Smooth muscle cell (in vitro differentiated cells): ENCODE data around the gene CCRL2. TPM values are rescaled to one million over a fixed set of nuclear protein-coding genes. Genes with fewer than 3 reads are reported as not detected.
A peak's percentile ranks its signal among the peaks of the same experiment; 100 is the strongest.

ENCODE experiments used
- DNase-seq: peaks from one replicate; lab custom pipeline; 2025; ENCODE audit not compliant: unreplicated experiment; lab: John Stamatoyannopoulos, UW
- H2AFZ ChIP-seq: fragments of 200-600 bp; sonication (generic); 2 replicates; pipeline ENCODE4 v1.6.0; 2016; ENCODE audit warnings: antibody characterized with exemption, low read depth, mild to moderate bottlenecking
- H3F3A ChIP-seq: fragments of 200-600 bp; sonication (generic); 2 replicates; pipeline ENCODE4 v1.6.0; 2017; ENCODE audit warnings: antibody characterized with exemption, low read depth
- H3K27ac ChIP-seq: fragments of 200-600 bp; sonication (generic); 2 replicates; pipeline ENCODE4 v1.5.1; 2016; ENCODE audit warnings: low read depth, mild to moderate bottlenecking
- H3K27me3 ChIP-seq: fragments of 200-600 bp; sonication (generic); 2 replicates; pipeline ENCODE4 v1.6.1; 2016; ENCODE audit warnings: low read depth, mild to moderate bottlenecking
- H3K36me3 ChIP-seq: fragments of 200-600 bp; sonication (generic); 2 replicates; pipeline ENCODE4 v1.5.1; 2016; ENCODE audit warnings: low read depth
- H3K4me1 ChIP-seq: fragments of 200-600 bp; sonication (generic); 2 replicates; pipeline ENCODE4 v1.5.1; 2016; ENCODE audit warnings: low read depth
- H3K4me2 ChIP-seq: fragments of 200-600 bp; sonication (generic); 2 replicates; pipeline ENCODE4 v1.6.0; 2016; ENCODE audit warnings: mild to moderate bottlenecking
- H3K4me3 ChIP-seq: fragments of 200-600 bp; sonication (generic); 2 replicates; pipeline ENCODE4 v1.5.1; 2016; ENCODE audit warnings: mild to moderate bottlenecking
- H3K79me2 ChIP-seq: fragments of 200-600 bp; sonication (generic); 2 replicates; pipeline ENCODE4 v1.6.0; 2016; ENCODE audit warnings: low read depth, mild to moderate bottlenecking
- H3K9ac ChIP-seq: fragments of 200-600 bp; sonication (generic); 2 replicates; pipeline ENCODE4 v1.6.0; 2016; ENCODE audit warnings: low read depth
- H3K9me3 ChIP-seq: fragments of 200-600 bp; sonication (generic); replicated peaks from 2 replicates; pipeline ENCODE4 v1.5.1; 2016; ENCODE audit warnings: low read depth
- H4K20me1 ChIP-seq: fragments of 200-600 bp; sonication (generic); 2 replicates; pipeline ENCODE4 v1.6.0; 2016; ENCODE audit warnings: low read depth
- WGBS: methylation state at CpG from one replicate; pipeline ENCODE4 v1.1.7; 2016; ENCODE audit warnings: low lambda C conversion rate; 5-methylcytosine and 5-hydroxymethylcytosine counted together
- polyA plus RNA-seq: library from polyadenylated mRNA; unstranded; fragments of >200 nt; fragmentation: Nextera tagmentation; extraction: Ambion mirVana; gene quantifications from 2 replicates; pipeline ENCODE4 v1.2.1, GENCODE V29; 2016
- total RNA-seq: library from RNA; depleted of rRNA; stranded (reverse); fragments of >200 nt; gene quantifications from 2 replicates; pipeline ENCODE4 v1.2.3, GENCODE V29; 2014
- TF ChIP-seq, protein P1 (sequence below): fragments of 200-600 bp; sonication (generic); IDR thresholded peaks from 2 replicates; pipeline ENCODE4 v1.5.1; 2017; ENCODE audit warnings: borderline replicate concordance, mild to moderate bottlenecking, antibody characterized with exemption; ENCODE audit not compliant: insufficient read depth, poor library complexity, severe bottlenecking

The CCRL2 gene
- total and polyA plus RNA-seq, 2 experiments from 2014 or later: not detected

DNA sequence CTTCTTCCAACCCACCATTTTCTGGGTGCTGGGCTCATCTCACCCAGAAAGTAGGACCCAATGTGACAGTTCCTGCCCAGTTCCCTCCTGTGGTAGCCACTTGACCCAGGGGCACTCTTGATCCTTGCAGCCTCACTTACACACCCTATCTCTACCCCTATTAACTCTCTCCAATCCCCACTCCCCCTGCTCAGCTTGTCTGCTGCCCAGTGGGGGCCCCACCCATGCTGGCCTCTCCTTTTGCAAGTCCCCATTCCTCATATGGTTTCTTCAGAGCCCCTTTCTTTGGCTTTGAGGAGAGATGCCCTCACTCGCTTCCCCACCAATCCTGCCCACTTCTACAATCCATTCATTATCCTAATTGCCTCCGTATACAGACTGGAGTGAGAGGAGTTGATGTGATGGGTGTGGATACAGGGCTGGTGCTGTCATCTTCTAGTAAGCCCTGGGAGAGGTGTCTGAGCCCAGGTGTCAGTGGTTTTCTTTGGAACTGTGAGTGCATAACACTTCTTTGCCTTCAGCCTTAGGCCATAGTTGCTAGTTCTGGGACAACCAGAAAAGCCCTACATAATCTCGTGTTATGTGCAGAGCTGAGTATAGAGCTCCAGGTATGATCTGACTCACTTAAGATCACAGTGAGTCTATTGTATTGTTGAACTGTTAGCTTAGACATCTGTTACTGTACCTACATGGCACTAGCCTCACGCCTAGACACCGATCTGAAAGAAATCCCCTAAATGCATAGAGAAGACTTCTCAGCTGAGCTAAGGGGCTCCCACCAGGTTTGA lies 41.1 kb upstream of the CCRL2 start:
- Histone ChIP-seq H4K20me1 (no peaks in the 10 kb centered on the region), H3K27me3 (peaks cover 4% of the 10 kb centered on the region), H3K36me3 (no peaks in the 10 kb centered on the region), H3K4me2 (no peak overlapping the region), H3K9me3 (no peaks in the 10 kb centered on the region), H3K79me2 (no peaks in the 10 kb centered on the region), H3F3A (peaks cover 3% of the 10 kb centered on the region), H3K9ac (no peak overlapping the region), H2AFZ (no peak overlapping the region), H3K4me3 (no peak overlapping the region), H3K4me1 (no peaks in the 10 kb centered on the region), H3K27ac (no peak overlapping the region)
- WGBS: 83% methylated on average over 5 of the region's 5 CpGs
- TF ChIP-seq, protein P1, sequence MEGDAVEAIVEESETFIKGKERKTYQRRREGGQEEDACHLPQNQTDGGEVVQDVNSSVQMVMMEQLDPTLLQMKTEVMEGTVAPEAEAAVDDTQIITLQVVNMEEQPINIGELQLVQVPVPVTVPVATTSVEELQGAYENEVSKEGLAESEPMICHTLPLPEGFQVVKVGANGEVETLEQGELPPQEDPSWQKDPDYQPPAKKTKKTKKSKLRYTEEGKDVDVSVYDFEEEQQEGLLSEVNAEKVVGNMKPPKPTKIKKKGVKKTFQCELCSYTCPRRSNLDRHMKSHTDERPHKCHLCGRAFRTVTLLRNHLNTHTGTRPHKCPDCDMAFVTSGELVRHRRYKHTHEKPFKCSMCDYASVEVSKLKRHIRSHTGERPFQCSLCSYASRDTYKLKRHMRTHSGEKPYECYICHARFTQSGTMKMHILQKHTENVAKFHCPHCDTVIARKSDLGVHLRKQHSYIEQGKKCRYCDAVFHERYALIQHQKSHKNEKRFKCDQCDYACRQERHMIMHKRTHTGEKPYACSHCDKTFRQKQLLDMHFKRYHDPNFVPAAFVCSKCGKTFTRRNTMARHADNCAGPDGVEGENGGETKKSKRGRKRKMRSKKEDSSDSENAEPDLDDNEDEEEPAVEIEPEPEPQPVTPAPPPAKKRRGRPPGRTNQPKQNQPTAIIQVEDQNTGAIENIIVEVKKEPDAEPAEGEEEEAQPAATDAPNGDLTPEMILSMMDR: no peak
- no peak for DNase-seq

DNA sequence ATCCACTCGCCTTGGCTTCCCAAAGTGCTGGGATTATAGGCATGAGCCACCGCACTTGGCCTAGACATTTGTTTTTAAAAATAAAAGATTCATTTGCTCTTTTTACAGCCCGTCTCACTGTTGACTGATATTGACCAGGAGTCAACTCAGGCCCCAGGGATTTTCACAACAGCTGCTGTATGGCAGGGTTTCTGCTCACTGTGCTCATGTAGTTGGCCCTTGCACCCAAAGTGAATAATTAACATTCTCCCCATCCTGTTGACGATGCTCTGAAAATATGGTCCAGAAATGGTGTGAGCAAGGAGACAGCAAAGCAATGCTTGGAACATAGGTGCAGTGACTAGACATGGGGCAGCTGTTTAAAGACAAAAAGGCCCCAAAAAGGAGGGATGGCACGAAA lies 39.2 kb upstream of the CCRL2 start:
- Histone ChIP-seq H3K9ac (no peak overlapping the region), H3K4me3 (no peak overlapping the region), H4K20me1 (no peaks in the 10 kb centered on the region), H3F3A (peaks cover 4% of the 10 kb centered on the region), H3K9me3 (no peaks in the 10 kb centered on the region), H3K79me2 (no peaks in the 10 kb centered on the region), H2AFZ (no peak overlapping the region), H3K4me1 (no peaks in the 10 kb centered on the region), H3K27ac (no peak overlapping the region), H3K36me3 (no peaks in the 10 kb centered on the region), H3K27me3 (peaks cover 4% of the 10 kb centered on the region), H3K4me2 (no peak overlapping the region)
- TF ChIP-seq, protein P1: no peak
- no peak for DNase-seq
- WGBS: 57% methylated on average over 5 of the region's 5 CpGs

DNA sequence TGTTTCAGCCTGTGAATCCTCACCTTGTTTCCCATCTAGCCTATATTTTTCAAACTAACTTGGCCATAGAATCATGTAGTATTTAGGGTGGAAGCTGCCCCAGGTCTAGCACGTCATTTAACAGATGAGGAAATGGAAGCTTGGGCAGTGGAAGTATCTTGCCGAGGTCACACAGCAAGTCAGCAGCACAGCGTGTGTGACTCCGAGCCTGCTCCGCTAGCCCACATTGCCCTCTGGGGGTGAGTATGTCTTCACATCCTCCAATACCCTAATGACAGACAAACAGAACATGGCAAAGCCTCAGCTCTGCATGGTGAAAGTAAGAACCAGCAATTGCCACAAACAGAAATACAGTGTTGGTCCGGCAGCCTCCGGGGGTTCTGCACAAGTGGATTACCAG lies 38.5 kb upstream of the CCRL2 start:
- TF ChIP-seq, protein P1: peak; percentile 28
- no peaks in the 10 kb centered on the region for H3K36me3 ChIP-seq
- no peak overlapping the region for H3K9ac ChIP-seq
- no peaks in the 10 kb centered on the region for H4K20me1 ChIP-seq
- no peak overlapping the region for H3K4me3 ChIP-seq
- H3K79me2 ChIP-seq: no peaks in the 10 kb centered on the region
- H3F3A ChIP-seq: peaks cover 4% of the 10 kb centered on the region
- DNase-seq: no peak
- H3K27me3 ChIP-seq: peaks cover 4% of the 10 kb centered on the region
- 53% methylated on average over 7 of the region's 7 CpGs for WGBS
- H3K9me3 ChIP-seq: no peaks in the 10 kb centered on the region
- no peak overlapping the region for H3K27ac ChIP-seq
- H3K4me2 ChIP-seq: no peak overlapping the region
- H2AFZ ChIP-seq: peak overlapping the region; percentile 4
- no peaks in the 10 kb centered on the region for H3K4me1 ChIP-seq

DNA sequence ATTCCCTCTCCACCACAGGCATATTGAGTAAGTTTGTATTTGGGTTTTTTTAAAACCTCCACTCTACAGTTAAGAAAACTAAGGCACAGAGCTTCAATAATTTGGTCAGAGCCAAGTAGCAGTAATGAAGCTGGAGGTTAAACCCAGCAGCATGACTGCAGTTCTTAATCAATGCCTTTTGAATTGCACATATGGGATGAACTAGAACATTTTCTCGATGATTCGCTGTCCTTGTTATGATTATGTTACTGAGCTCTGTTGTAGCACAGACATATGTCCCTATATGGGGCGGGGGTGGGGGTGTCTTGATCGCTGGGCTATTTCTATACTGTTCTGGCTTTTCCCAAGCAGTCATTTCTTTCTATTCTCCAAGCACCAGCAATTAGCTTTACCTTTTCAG lies 37.9 kb upstream of the CCRL2 start:
- Histone ChIP-seq H4K20me1 (no peaks in the 10 kb centered on the region), H3F3A (peaks cover 4% of the 10 kb centered on the region), H3K9me3 (no peaks in the 10 kb centered on the region), H3K79me2 (no peaks in the 10 kb centered on the region), H3K27ac (no peak overlapping the region), H3K36me3 (no peaks in the 10 kb centered on the region), H3K4me2 (no peak overlapping the region), H3K27me3 (peaks cover 5% of the 10 kb centered on the region), H2AFZ (no peak overlapping the region), H3K9ac (no peak overlapping the region), H3K4me3 (no peak overlapping the region), H3K4me1 (no peaks in the 10 kb centered on the region)
- 92% methylated on average over 4 of the region's 4 CpGs for WGBS
- DNase-seq: no peak
- TF ChIP-seq, protein P1: no peak
